K562 (cell line): Measurements from ENCODE around the gene ZFPM1. TPM values are rescaled to one million over a fixed set of nuclear protein-coding genes. Genes with fewer than 3 reads are reported as not detected.
A peak's percentile ranks its signal among the peaks of the same experiment; 100 is the strongest.

Source experiments
- FOXO4 ChIP-seq: fragments of 450-650 bp; formaldehyde crosslinking; IDR thresholded peaks from 2 replicates; pipeline ENCODE4 v1.4.0; 2020; ENCODE audit warnings: mild to moderate bottlenecking, moderate library complexity
- HDAC1 ChIP-seq, 2 experiments: fragments of 450-650 bp; IDR thresholded peaks; 2 replicates each; pipeline ENCODE4 v1.6.1; 2016 to 2017; ENCODE audit warnings: inconsistent platforms in 1 of 2, mild to moderate bottlenecking in 1 of 2, moderate library complexity in 1 of 2
- NCOR1 ChIP-seq: fragments of 450-650 bp; IDR thresholded peaks from 2 replicates; pipeline ENCODE4 v1.6.1; 2016; ENCODE audit warnings: mild to moderate bottlenecking, moderate library complexity
- NFIX ChIP-seq: fragments of 250-450 bp; sonication (Bioruptor Pico); IDR thresholded peaks from 2 replicates; pipeline ENCODE4 v1.4.0; 2020; ENCODE audit warnings: low read depth, mild to moderate bottlenecking, moderate library complexity
- RBM22 ChIP-seq: fragments of 200-400 bp; formaldehyde crosslinking; IDR thresholded peaks from 2 replicates; pipeline ENCODE4 v1.6.1; 2018; ENCODE audit warnings: low read length, low read depth; ENCODE audit not compliant: poor library complexity, severe bottlenecking
- REST ChIP-seq, 2 experiments: fragments of 450-650 bp; formaldehyde crosslinking in 1 of 2; IDR thresholded peaks; 2 replicates each; pipeline versions ENCODE4 v1.4.0 to v1.6.1; 2014 to 2020; ENCODE audit warnings: mild to moderate bottlenecking in 2 of 2, borderline replicate concordance in 1 of 2, low read depth in 1 of 2
- ZBTB2 ChIP-seq: fragments of 450-650 bp; IDR thresholded peaks from 2 replicates; pipeline ENCODE4 v1.6.1; 2016; ENCODE audit warnings: antibody characterized with exemption
- ZMIZ1 ChIP-seq, 2 experiments: fragments of 150-350 bp in 1 of 2; IDR thresholded peaks; 2 replicates each; pipeline ENCODE4 v1.6.1; 2012 to 2016; ENCODE audit warnings: low read depth in 2 of 2, low read length in 2 of 2, mild to moderate bottlenecking in 1 of 2, moderate library complexity in 1 of 2
- ZNF133 ChIP-seq: fragments of 250-450 bp; sonication (Bioruptor Pico); IDR thresholded peaks from 2 replicates; pipeline ENCODE4 v1.4.0; 2020; ENCODE audit warnings: mild to moderate bottlenecking
- ZNF23 ChIP-seq: fragments of 250-450 bp; sonication (Bioruptor Pico); IDR thresholded peaks from 2 replicates; pipeline ENCODE4 v1.4.0; 2020; ENCODE audit warnings: mild to moderate bottlenecking
- polyA plus RNA-seq, 8 experiments: library from polyadenylated mRNA; depleted of rRNA in 4 of 8; stranded (reverse) in 5 of 8; unstranded in 3 of 8; fragments of >200 nt; fragmentation: Nextera tagmentation in 2 of 8; fragmentation: Illumina TruSeq in 1 of 8; extraction: Ambion mirVana in 2 of 8; extraction: Trizol in 1 of 8; gene quantifications; 2 replicates each; pipeline versions ENCODE4 v1.2.1 to v1.2.3, GENCODE V29; 2011 to 2014; ENCODE audit warnings: inconsistent platforms in 1 of 8, missing spikeins in 1 of 8
- total RNA-seq, 7 experiments: library from RNA; depleted of rRNA in 6 of 7; stranded (reverse); fragments of >200 nt in 6 of 7; fragmentation: Illumina TruSeq in 2 of 7; extraction: Trizol in 2 of 7; gene quantifications; 2 replicates each; pipeline versions ENCODE4 v1.2.1 to v1.2.3, GENCODE V29; 2011 to 2021; ENCODE audit warnings: low replicate concordance in 1 of 7
- TF ChIP-seq, protein P1 (sequence below): fragments of 450-650 bp; formaldehyde crosslinking; conservative IDR thresholded peaks from 2 replicates; pipeline ENCODE4 v1.4.0; 2022; ENCODE audit warnings: mild to moderate bottlenecking, missing genetic modification characterization

ZFPM1 gene
- total and polyA plus RNA-seq, 9 of the 15 experiments (the other 6 are each of a cell fraction or from before 2014, with no cell fraction given): 0.03 to 35.9 (median 1.4) TPM

DNA sequence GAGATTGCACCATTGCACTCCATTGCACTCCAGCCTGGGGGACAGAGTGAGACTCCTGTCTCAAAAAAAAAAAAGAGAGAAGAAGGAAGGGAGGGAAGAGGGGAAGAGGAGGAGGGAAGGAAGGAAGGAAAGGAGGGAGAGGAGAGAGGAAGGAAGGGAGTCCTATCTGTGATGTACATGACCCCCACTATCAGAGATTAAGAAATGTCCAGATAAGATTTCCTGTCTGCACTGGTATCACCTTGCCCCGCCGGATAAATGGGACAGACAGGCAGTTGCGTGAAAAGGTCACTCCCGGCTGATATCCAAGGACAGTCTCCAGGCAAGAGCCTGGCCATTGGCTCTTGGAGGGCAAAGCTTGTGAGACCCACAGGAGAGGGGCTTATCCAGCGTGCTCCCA lies 5.2 kb upstream of the ZFPM1 start (continued):
- TF ChIP-seq RBM22 (no peak), HDAC1 (IDR thresholded peaks at IDR 0.05) (0 out of 4 replicates have a peak, but pooled peaks of 1 of the 2 experiments have one; percentile 26), NFIX (CRISPR knock-in tag) (no peak), ZNF133 (no peak), ZMIZ1 (IDR thresholded peaks at IDR 0.05; ENCODE audit: low read depth in 2 of 2, low read length in 2 of 2) (no peak), REST (IDR thresholded peaks at IDR 0.05; ENCODE audit: borderline replicate concordance) (peak; percentile 43), REST (CRISPR knock-in tag; IDR thresholded peaks at IDR 0.05; ENCODE audit: low read depth) (no peak), ZNF23 (CRISPR knock-in tag) (no peak), ZBTB2 (0 out of 2 replicates have a peak, but pooled peaks have one; percentile 29), NCOR1 (no peak), FOXO4 (CRISPR knock-in tag) (no peak)
- TF ChIP-seq, protein P1, sequence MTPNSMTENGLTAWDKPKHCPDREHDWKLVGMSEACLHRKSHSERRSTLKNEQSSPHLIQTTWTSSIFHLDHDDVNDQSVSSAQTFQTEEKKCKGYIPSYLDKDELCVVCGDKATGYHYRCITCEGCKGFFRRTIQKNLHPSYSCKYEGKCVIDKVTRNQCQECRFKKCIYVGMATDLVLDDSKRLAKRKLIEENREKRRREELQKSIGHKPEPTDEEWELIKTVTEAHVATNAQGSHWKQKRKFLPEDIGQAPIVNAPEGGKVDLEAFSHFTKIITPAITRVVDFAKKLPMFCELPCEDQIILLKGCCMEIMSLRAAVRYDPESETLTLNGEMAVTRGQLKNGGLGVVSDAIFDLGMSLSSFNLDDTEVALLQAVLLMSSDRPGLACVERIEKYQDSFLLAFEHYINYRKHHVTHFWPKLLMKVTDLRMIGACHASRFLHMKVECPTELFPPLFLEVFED (CRISPR knock-in tag): no peak
